ENCODE results near the gene NAP1L4. TPM values are rescaled to one million over a fixed set of nuclear protein-coding genes. Genes with fewer than 3 reads are reported as not detected.

The NAP1L4 gene
- polyA plus RNA-seq, 1 donor from 2014 or later = 199 TPM

DNA sequence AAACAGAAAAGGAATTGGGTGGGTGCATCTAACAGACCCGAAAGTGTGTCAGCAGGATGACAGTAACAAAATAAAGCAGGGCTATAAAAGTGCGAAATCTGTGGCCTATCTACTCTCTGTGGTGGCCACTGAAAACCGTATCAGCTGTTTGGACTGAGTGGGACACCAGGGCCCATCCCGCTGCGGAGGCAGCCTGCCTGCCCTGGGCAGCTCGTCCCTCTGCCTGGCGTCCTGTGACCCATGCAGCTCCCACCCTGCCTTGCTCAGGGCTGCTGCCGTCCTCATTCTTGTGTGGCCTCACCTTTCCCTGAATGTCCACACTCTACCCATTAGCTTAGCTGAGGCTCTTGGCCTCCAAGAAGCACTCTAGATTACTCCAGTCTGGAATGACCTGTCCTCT is 34.7 kb upstream of the NAP1L4 start:
- Histone ChIP-seq H3K4me3 (ENCODE audit: low read length) (no peak overlapping the region), H3K36me3 (ENCODE audit: insufficient read depth, low read length) (no peaks in the 10 kb centered on the region), H3K9me2 (ENCODE audit: insufficient read depth, low read length) (no peaks in the 10 kb centered on the region), H4K20me1 (ENCODE audit: insufficient read depth) (no peaks in the 10 kb centered on the region), H3K9ac (ENCODE audit: low read length) (no peak overlapping the region), H3F3A (ENCODE audit: insufficient read depth, low read length, poor library complexity, severe bottlenecking) (no peaks in the 10 kb centered on the region), H3K27me3 (ENCODE audit: insufficient read depth, low read depth, low read length) (no peaks in the 10 kb centered on the region), H2AFZ (ENCODE audit: low read depth, low read length) (no peak overlapping the region), H3K79me2 (replicated peaks; ENCODE audit: insufficient read depth, low read length) (no peaks in the 10 kb centered on the region), H3K9me3 (ENCODE audit: low read length) (no peaks in the 10 kb centered on the region), H3K4me2 (ENCODE audit: low read length) (no peak overlapping the region), H3K27ac (ENCODE audit: low read length) (no peak overlapping the region)
- TF ChIP-seq POLR2AphosphoS5 (IDR thresholded peaks at IDR 0.05) = no peak
- TF ChIP-seq EZH2 (IDR thresholded peaks at IDR 0.05; ENCODE audit: borderline replicate concordance, insufficient read depth, low read length, poor library complexity, severe bottlenecking) = no peak
- no peak for TF ChIP-seq RAD21 (conservative IDR thresholded peaks at IDR 0.05)

DNA sequence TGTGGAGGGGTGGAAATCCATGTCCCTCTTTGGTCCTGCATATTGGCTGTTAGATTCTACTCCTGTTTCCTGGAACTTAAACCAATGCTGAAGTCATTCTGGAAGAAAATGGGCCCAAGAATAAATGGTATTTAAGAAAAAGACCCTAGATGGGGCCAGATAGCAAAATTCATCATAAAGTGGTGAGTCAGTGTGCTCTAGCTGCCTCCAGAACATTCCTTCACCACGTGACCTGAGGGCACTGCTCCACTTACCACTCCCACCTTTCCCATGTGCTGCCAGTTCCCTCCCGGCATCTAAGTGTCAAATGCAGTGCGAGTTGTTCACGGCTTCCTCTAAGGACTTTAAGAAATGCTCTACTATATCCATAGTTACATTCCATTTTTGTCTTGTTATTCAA is 30.9 kb upstream of the NAP1L4 start:
- no peaks in the 10 kb centered on the region for H3F3A ChIP-seq (ENCODE audit: insufficient read depth, low read length, poor library complexity, severe bottlenecking)
- peaks cover 7% of the 10 kb centered on the region for H3K36me3 ChIP-seq (ENCODE audit: insufficient read depth, low read length)

DNA sequence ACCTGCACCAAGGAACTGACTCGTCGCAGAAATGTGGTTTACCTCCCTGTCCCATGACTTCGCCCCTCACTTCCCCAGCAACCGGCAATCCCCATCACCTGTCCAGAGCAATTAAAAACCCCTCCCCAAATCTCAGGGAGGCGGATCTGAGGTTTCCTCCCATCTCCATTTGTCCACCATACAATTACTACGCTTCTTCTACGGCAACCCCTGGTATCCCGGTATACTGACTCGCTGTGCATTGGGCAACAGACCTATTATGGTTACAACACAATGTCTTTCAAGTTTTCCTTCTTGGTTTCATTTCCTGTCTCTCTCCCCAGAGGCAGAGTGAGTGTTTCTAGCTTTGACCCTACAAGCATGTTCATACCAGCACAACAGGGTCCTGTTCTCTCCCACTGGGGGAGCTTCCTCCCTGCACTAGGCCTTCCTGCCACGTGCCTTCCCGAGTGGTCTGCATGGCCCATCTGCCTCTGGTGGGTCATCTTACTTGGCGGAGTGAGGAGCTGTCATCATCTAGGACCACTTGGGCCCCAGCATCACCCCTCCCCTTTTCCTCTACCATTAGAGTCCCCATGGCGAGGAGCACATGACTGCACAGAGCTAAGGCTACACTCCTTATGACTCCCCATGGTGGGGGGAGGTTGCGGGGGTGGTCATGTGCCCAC is 30.3 kb upstream of the NAP1L4 start:
- no peaks in the 10 kb centered on the region for H3K9me3 ChIP-seq (ENCODE audit: low read length)
- H3K36me3 ChIP-seq (ENCODE audit: insufficient read depth, low read length) = peaks cover 8% of the 10 kb centered on the region
- no peak overlapping the region for H3K4me2 ChIP-seq (ENCODE audit: low read length)
- H3K9me2 ChIP-seq (ENCODE audit: insufficient read depth, low read length) = no peaks in the 10 kb centered on the region
- no peak overlapping the region for H3K9ac ChIP-seq (ENCODE audit: low read length)
- H3K27me3 ChIP-seq (ENCODE audit: insufficient read depth, low read depth, low read length) = no peaks in the 10 kb centered on the region
- TF ChIP-seq, protein P1, sequence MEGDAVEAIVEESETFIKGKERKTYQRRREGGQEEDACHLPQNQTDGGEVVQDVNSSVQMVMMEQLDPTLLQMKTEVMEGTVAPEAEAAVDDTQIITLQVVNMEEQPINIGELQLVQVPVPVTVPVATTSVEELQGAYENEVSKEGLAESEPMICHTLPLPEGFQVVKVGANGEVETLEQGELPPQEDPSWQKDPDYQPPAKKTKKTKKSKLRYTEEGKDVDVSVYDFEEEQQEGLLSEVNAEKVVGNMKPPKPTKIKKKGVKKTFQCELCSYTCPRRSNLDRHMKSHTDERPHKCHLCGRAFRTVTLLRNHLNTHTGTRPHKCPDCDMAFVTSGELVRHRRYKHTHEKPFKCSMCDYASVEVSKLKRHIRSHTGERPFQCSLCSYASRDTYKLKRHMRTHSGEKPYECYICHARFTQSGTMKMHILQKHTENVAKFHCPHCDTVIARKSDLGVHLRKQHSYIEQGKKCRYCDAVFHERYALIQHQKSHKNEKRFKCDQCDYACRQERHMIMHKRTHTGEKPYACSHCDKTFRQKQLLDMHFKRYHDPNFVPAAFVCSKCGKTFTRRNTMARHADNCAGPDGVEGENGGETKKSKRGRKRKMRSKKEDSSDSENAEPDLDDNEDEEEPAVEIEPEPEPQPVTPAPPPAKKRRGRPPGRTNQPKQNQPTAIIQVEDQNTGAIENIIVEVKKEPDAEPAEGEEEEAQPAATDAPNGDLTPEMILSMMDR (IDR thresholded peaks at IDR 0.05; ENCODE audit: poor library complexity, severe bottlenecking) = no peak
- TF ChIP-seq SMC3 (conservative IDR thresholded peaks at IDR 0.05; ENCODE audit: poor library complexity) (no peak), POLR2AphosphoS5 (IDR thresholded peaks at IDR 0.05) (no peak), EZH2 (IDR thresholded peaks at IDR 0.05; ENCODE audit: borderline replicate concordance, insufficient read depth, low read length, poor library complexity, severe bottlenecking) (no peak), TAF1 (IDR thresholded peaks at IDR 0.05; ENCODE audit: low read depth) (no peak), MXI1 (conservative IDR thresholded peaks at IDR 0.05; ENCODE audit: poor library complexity, severe bottlenecking) (no peak), EP300 (conservative IDR thresholded peaks at IDR 0.05; ENCODE audit: poor library complexity, severe bottlenecking) (no peak), RAD21 (conservative IDR thresholded peaks at IDR 0.05) (no peak)
- TF ChIP-seq, protein P2, sequence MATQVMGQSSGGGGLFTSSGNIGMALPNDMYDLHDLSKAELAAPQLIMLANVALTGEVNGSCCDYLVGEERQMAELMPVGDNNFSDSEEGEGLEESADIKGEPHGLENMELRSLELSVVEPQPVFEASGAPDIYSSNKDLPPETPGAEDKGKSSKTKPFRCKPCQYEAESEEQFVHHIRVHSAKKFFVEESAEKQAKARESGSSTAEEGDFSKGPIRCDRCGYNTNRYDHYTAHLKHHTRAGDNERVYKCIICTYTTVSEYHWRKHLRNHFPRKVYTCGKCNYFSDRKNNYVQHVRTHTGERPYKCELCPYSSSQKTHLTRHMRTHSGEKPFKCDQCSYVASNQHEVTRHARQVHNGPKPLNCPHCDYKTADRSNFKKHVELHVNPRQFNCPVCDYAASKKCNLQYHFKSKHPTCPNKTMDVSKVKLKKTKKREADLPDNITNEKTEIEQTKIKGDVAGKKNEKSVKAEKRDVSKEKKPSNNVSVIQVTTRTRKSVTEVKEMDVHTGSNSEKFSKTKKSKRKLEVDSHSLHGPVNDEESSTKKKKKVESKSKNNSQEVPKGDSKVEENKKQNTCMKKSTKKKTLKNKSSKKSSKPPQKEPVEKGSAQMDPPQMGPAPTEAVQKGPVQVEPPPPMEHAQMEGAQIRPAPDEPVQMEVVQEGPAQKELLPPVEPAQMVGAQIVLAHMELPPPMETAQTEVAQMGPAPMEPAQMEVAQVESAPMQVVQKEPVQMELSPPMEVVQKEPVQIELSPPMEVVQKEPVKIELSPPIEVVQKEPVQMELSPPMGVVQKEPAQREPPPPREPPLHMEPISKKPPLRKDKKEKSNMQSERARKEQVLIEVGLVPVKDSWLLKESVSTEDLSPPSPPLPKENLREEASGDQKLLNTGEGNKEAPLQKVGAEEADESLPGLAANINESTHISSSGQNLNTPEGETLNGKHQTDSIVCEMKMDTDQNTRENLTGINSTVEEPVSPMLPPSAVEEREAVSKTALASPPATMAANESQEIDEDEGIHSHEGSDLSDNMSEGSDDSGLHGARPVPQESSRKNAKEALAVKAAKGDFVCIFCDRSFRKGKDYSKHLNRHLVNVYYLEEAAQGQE (IDR thresholded peaks at IDR 0.05; ENCODE audit: borderline replicate concordance) = no peak
- H2AFZ ChIP-seq (ENCODE audit: low read depth, low read length) = no peak overlapping the region
- no peak overlapping the region for H3K4me3 ChIP-seq (ENCODE audit: low read length)
- no peaks in the 10 kb centered on the region for H3F3A ChIP-seq (ENCODE audit: insufficient read depth, low read length, poor library complexity, severe bottlenecking)
- no peaks in the 10 kb centered on the region for H4K20me1 ChIP-seq (ENCODE audit: insufficient read depth)
- no peak overlapping the region for H3K27ac ChIP-seq (ENCODE audit: low read length)
- no peaks in the 10 kb centered on the region for H3K79me2 ChIP-seq (replicated peaks; ENCODE audit: insufficient read depth, low read length)

More for the DNA sequence above, 30.9 kb upstream of the NAP1L4 start:
- Histone ChIP-seq H3K9me3 (ENCODE audit: low read length) (no peaks in the 10 kb centered on the region), H3K27ac (ENCODE audit: low read length) (no peak overlapping the region), H3K27me3 (ENCODE audit: insufficient read depth, low read depth, low read length) (no peaks in the 10 kb centered on the region), H3K9me2 (ENCODE audit: insufficient read depth, low read length) (no peaks in the 10 kb centered on the region), H3K4me2 (ENCODE audit: low read length) (no peak overlapping the region), H2AFZ (ENCODE audit: low read depth, low read length) (no peak overlapping the region), H3K9ac (ENCODE audit: low read length) (no peak overlapping the region), H3K4me3 (ENCODE audit: low read length) (no peak overlapping the region), H4K20me1 (ENCODE audit: insufficient read depth) (no peaks in the 10 kb centered on the region), H3K79me2 (replicated peaks; ENCODE audit: insufficient read depth, low read length) (no peaks in the 10 kb centered on the region)
- TF ChIP-seq POLR2AphosphoS5 (IDR thresholded peaks at IDR 0.05) (no peak), SMC3 (conservative IDR thresholded peaks at IDR 0.05; ENCODE audit: poor library complexity) (no peak), RAD21 (conservative IDR thresholded peaks at IDR 0.05) (no peak), MXI1 (conservative IDR thresholded peaks at IDR 0.05; ENCODE audit: poor library complexity, severe bottlenecking) (no peak)
- TF ChIP-seq, protein P1 (IDR thresholded peaks at IDR 0.05; ENCODE audit: poor library complexity, severe bottlenecking) = no peak

All from neural cell (in vitro differentiated cells).